Measurements from ENCODE around the gene BMPER.

Gene BMPER

DNA sequence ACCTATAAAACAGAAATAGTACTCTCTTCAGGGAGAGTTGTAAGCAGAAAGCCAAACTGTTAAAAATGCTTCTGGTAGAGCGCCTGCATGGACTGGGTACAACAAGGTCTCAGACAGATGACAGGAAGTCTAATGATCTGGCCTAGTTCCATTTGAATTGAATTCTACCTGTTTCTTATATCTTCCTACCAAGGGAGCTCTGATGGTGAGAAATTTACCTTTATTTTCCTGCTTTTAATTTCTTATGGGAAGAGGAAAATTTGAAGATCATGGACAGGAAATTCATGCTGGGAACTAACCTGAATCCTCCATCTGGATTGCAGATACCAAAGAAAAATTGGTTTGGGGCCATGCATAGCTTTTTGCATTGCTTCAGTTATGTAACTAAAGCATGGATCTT is 63.3 kb downstream of the BMPER start:
- peaks cover 17% of the 10 kb centered on the region for H3K4me1 ChIP-seq (ENCODE audit: control insufficient read depth, insufficient read depth, low read length, poor library complexity, severe bottlenecking)
- no peak overlapping the region for H3K27ac ChIP-seq (ENCODE audit: low read depth, low read length, severe bottlenecking)
- no peaks in the 10 kb centered on the region for H3K9me3 ChIP-seq (ENCODE audit: control insufficient read depth, low read length)
- H3K4me3 ChIP-seq (ENCODE audit: extremely low read depth, insufficient read depth, low read length, poor library complexity, severe bottlenecking): no peak overlapping the region
- WGBS, 2 experiments (ENCODE audit: insufficient coverage in 2 of 2): 100% methylated on average over 1 of the region's 1 CpG; no CpG with 5 or more reads in 1 of the 2 experiments
- peaks cover 66% of the 10 kb centered on the region for H3K36me3 ChIP-seq (ENCODE audit: control insufficient read depth, insufficient read depth, low read length)

DNA sequence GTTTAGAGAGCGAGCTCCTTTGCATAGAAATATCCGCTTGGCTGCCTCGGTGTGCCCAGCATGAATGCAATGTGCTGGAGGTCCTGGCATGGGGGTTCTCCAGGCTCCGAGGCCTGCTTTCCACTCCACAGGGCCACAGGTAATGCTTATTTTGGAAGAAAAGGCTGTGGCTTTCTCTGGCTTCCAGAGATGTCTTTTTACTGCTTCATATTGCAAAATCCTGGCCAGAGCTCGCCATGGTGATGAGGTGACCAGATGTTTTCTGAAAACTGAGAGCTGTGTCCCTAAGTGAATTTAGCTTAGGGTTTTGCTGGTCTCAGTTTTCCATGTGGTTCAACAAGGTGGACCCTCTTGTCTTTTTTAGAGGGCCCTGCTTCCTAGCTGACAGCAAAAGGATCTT is 65.2 kb downstream of the BMPER start:
- peaks cover 19% of the 10 kb centered on the region for H3K4me1 ChIP-seq (ENCODE audit: control insufficient read depth, insufficient read depth, low read length, poor library complexity, severe bottlenecking)
- 87 to 95% methylated on average over 3 to 5 of the region's 5 CpGs for WGBS, 2 experiments (ENCODE audit: insufficient coverage in 2 of 2)
- H3K36me3 ChIP-seq (ENCODE audit: control insufficient read depth, insufficient read depth, low read length): peaks cover 83% of the 10 kb centered on the region
- H3K27ac ChIP-seq (ENCODE audit: low read depth, low read length, severe bottlenecking): no peak overlapping the region
- H3K9me3 ChIP-seq (ENCODE audit: control insufficient read depth, low read length): no peaks in the 10 kb centered on the region
- no peak overlapping the region for H3K4me3 ChIP-seq (ENCODE audit: extremely low read depth, insufficient read depth, low read length, poor library complexity, severe bottlenecking)

DNA sequence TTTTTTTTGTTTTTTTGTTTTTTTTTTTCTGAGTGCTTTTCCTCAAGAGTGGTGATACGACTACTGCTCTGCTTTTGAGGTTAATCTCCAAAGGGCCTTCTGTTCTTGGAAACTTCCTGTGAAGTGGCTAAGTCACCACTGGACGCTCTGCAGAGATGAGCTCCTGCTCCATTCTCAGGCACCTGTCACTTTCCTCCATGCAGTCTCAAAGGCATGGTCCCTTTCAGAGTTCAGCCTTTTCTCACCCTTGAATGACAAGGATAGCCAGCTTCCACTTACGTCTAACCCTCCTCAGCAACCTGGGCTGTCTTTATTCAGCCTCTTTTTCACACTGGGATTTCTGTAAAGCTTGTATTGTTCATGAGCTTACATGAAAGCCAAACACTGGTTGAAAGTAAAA is 65.8 kb downstream of the BMPER start:
- 87 to 94% methylated on average over 2 to 3 of the region's 3 CpGs for WGBS, 2 experiments (ENCODE audit: insufficient coverage in 2 of 2)
- peaks cover 85% of the 10 kb centered on the region for H3K36me3 ChIP-seq (ENCODE audit: control insufficient read depth, insufficient read depth, low read length)
- H3K27ac ChIP-seq (ENCODE audit: low read depth, low read length, severe bottlenecking): no peak overlapping the region
- no peaks in the 10 kb centered on the region for H3K9me3 ChIP-seq (ENCODE audit: control insufficient read depth, low read length)
- H3K4me1 ChIP-seq (ENCODE audit: control insufficient read depth, insufficient read depth, low read length, poor library complexity, severe bottlenecking): peaks cover 19% of the 10 kb centered on the region
- no peak overlapping the region for H3K4me3 ChIP-seq (ENCODE audit: extremely low read depth, insufficient read depth, low read length, poor library complexity, severe bottlenecking)

DNA sequence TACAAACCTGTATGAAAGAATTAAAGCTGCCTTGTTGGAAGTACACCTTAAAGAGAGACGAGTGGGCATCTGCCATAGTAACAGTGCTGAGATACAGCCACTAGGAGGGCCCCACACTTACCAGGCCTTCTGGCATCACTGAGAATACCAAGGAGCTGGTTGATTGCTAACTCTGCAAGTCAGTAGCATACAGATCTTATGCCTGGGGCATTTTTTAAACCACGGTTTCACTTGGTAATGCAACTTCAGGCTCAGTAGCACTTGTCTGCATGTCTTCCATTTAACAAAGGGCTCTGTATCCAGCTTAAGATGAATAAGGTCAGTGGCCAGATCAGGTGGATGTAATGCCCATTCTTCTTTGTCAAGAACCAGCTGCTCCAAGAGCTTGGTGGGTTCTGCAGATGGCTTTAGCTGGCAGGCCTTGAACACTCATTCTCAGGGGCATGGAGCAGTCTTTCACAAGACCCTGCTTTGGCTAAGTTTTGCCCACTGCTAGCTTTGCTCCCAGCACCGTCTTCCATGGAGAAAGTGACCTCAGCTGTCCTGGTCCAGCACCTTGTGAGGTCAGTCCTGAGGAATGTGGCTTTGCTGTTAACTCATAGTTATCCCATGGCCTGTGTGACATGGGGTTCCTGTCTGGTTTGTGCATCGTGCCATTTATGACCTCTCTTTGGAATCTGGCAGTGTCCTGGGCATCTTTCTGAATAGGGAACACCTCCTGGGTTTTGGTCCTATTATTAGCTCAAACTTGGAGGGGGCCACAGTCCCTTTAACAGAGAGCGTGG is 68.1 kb downstream of the BMPER start:
- Histone ChIP-seq H3K9me3 (ENCODE audit: control insufficient read depth, low read length) (no peaks in the 10 kb centered on the region), H3K4me1 (ENCODE audit: control insufficient read depth, insufficient read depth, low read length, poor library complexity, severe bottlenecking) (peaks cover 20% of the 10 kb centered on the region), H3K27ac (ENCODE audit: low read depth, low read length, severe bottlenecking) (peak overlapping the region; percentile 8), H3K36me3 (ENCODE audit: control insufficient read depth, insufficient read depth, low read length) (peaks cover 88% of the 10 kb centered on the region), H3K4me3 (ENCODE audit: extremely low read depth, insufficient read depth, low read length, poor library complexity, severe bottlenecking) (no peak overlapping the region)
- WGBS, 2 experiments (ENCODE audit: insufficient coverage in 2 of 2): 67 to 76% methylated on average over 5 of the region's 5 CpGs

DNA sequence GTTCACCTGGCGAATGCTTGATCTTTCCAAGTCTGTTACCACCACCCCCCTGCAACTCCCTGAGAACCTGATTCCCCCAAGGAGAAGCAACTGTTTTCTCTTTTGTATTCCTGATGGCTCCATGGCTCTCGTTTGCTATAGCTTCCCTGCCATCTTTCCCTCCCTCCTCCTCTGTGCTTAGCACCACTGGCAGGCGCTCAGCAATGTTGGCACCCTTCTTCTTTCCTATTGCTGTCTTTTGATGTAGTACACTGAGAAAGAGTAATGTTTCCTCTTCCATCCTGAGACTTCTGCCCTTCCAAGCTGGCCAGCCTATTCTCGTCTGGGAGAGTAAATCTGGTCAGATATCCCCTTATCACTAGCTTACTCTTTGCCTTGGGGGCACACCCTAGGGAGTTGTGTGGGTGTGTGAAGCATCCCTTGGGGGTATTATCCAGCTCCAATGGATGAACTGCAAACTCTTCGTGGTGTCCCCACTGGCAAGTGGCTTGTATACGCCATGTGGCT is 74.0 kb downstream of the BMPER start:
- WGBS, 2 experiments (ENCODE audit: insufficient coverage in 2 of 2): 72 to 75% methylated on average over 2 to 4 of the region's 6 CpGs

DNA sequence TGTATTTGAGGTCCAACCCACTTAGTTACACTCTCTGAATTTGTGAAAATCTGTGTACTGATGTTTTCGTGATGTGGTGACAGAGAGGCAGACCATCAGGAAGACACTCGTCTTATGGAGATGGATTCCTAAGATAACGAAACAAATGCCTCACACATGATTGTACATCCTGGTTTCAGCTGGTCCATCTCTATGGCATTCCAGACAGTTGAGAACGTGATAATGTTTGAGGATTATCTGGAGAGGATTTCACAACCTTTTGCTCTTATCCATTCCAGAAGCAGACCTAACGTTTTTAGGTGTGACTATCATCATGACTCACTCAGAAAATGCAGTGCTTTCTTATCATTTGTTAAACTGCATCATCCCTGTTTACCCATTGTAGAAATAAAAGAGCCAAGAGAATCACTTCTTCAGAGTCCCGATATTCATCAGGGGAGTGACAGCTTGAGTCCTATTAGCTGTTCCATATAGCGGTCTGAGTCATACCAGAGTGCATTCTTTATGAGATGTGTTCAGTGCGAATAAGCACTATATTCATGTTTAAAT is 74.5 kb downstream of the BMPER start:
- Histone ChIP-seq H3K36me3 (ENCODE audit: control insufficient read depth, insufficient read depth, low read length) (peaks cover 33% of the 10 kb centered on the region), H3K4me1 (ENCODE audit: control insufficient read depth, insufficient read depth, low read length, poor library complexity, severe bottlenecking) (peaks cover 51% of the 10 kb centered on the region), H3K27ac (ENCODE audit: low read depth, low read length, severe bottlenecking) (peak overlapping the region; percentile 94), H3K4me3 (ENCODE audit: extremely low read depth, insufficient read depth, low read length, poor library complexity, severe bottlenecking) (no peak overlapping the region), H3K9me3 (ENCODE audit: control insufficient read depth, low read length) (no peaks in the 10 kb centered on the region)
- 33 to 68% methylated on average over 1 to 6 of the region's 8 CpGs for WGBS, 2 experiments (ENCODE audit: insufficient coverage in 2 of 2)

More for the DNA sequence above, 74.0 kb downstream of the BMPER start:
- no peaks in the 10 kb centered on the region for H3K9me3 ChIP-seq (ENCODE audit: control insufficient read depth, low read length)
- peak overlapping the region; percentile 94 for H3K27ac ChIP-seq (ENCODE audit: low read depth, low read length, severe bottlenecking)
- H3K4me1 ChIP-seq (ENCODE audit: control insufficient read depth, insufficient read depth, low read length, poor library complexity, severe bottlenecking): peaks cover 48% of the 10 kb centered on the region
- H3K36me3 ChIP-seq (ENCODE audit: control insufficient read depth, insufficient read depth, low read length): peaks cover 36% of the 10 kb centered on the region
- no peak overlapping the region for H3K4me3 ChIP-seq (ENCODE audit: extremely low read depth, insufficient read depth, low read length, poor library complexity, severe bottlenecking)

DNA sequence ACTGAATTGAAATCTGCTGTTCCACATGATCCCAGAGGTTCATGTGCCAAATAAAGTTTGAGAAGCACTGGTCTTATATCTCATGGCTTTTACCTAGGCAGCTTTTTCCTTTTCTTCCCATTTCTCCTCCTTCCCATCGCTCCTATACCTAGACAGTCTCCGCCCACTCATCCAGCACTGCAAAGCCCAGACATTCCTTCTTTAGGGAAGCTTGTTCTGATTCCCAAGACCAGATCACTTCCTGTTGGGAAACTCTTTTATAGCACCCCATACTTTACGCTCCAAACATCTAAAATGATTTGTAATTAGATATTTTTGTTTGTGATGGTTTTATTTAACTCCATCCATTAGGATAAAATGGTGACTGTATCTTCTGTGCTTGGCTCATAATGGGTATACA is 75.9 kb downstream of the BMPER start:
- peak overlapping the region; percentile 94 for H3K27ac ChIP-seq (ENCODE audit: low read depth, low read length, severe bottlenecking)
- no peaks in the 10 kb centered on the region for H3K9me3 ChIP-seq (ENCODE audit: control insufficient read depth, low read length)
- 78 to 88% methylated on average over 1 to 2 of the region's 3 CpGs for WGBS, 2 experiments (ENCODE audit: insufficient coverage in 2 of 2)

DNA sequence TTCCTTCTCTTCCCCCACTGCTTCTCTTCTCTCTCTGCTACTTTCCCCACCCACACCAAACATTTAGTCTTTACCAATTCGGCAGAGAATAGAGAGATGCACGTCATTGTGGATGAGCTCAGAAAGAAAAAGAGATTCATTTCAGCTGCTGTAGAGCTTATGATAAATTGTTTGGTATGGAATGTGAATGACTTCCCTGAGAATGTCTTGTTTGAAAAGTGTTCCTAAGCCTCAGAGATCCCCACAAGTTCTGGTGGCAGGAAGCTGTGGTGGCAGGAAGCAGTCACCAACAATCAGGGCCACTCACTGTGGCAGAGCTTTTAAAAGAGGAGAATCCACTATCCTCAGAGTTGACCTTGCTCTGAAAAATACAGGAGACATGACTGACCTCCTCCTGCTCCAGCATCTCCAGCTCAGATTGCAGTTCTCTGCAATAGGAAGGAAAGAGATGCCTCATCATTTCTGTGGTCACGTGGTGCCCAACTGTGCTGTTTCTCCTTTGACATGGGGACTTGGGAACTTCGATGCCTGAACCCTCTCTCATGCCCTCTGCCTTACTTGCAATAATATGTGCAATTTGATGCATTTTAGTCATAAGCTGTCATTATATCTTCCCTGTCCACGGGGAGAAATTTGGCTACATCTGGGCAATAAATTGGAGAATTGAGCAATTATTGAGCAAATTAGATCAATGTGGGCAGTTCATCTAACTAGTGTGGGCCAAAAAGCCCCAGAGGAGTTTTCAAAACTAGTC is 76.5 kb downstream of the BMPER start:
- Histone ChIP-seq H3K36me3 (ENCODE audit: control insufficient read depth, insufficient read depth, low read length) (peaks cover 15% of the 10 kb centered on the region), H3K4me3 (ENCODE audit: extremely low read depth, insufficient read depth, low read length, poor library complexity, severe bottlenecking) (no peak overlapping the region), H3K9me3 (ENCODE audit: control insufficient read depth, low read length) (no peaks in the 10 kb centered on the region), H3K27ac (ENCODE audit: low read depth, low read length, severe bottlenecking) (peak overlapping the region; percentile 54), H3K4me1 (ENCODE audit: control insufficient read depth, insufficient read depth, low read length, poor library complexity, severe bottlenecking) (peaks cover 64% of the 10 kb centered on the region)
- WGBS, 2 experiments (ENCODE audit: insufficient coverage in 2 of 2): 55 to 79% methylated on average over 2 to 3 of the region's 5 CpGs

More for the DNA sequence above, 75.9 kb downstream of the BMPER start:
- Histone ChIP-seq H3K4me1 (ENCODE audit: control insufficient read depth, insufficient read depth, low read length, poor library complexity, severe bottlenecking) (peaks cover 58% of the 10 kb centered on the region), H3K36me3 (ENCODE audit: control insufficient read depth, insufficient read depth, low read length) (peaks cover 21% of the 10 kb centered on the region), H3K4me3 (ENCODE audit: extremely low read depth, insufficient read depth, low read length, poor library complexity, severe bottlenecking) (no peak overlapping the region)

DNA sequence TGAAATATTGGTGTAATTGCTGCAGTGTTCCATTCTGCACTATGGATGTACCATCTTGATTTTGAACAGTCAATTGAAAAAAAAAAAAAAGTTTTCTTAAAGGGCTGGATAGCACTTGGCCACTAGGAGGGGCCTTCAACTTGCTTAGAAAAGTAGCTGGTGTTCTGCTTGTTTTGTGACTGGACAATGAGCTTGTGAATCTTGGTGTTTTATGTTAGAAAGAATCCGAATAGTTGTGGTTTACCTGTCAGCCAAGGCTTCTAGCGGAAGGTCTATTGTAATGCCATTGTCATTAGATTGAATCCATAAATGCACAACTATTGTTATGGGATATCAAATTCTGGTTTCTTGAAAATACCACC is 77.1 kb downstream of the BMPER start:
- H3K4me1 ChIP-seq (ENCODE audit: control insufficient read depth, insufficient read depth, low read length, poor library complexity, severe bottlenecking): peaks cover 65% of the 10 kb centered on the region
- WGBS, 2 experiments (ENCODE audit: insufficient coverage in 2 of 2): 42% methylated on average over 2 of the region's 2 CpGs; no CpG with 5 or more reads in 1 of the 2 experiments
- peaks cover 10% of the 10 kb centered on the region for H3K36me3 ChIP-seq (ENCODE audit: control insufficient read depth, insufficient read depth, low read length)
- no peak overlapping the region for H3K4me3 ChIP-seq (ENCODE audit: extremely low read depth, insufficient read depth, low read length, poor library complexity, severe bottlenecking)
- H3K27ac ChIP-seq (ENCODE audit: low read depth, low read length, severe bottlenecking): no peak overlapping the region
- no peaks in the 10 kb centered on the region for H3K9me3 ChIP-seq (ENCODE audit: control insufficient read depth, low read length)

DNA sequence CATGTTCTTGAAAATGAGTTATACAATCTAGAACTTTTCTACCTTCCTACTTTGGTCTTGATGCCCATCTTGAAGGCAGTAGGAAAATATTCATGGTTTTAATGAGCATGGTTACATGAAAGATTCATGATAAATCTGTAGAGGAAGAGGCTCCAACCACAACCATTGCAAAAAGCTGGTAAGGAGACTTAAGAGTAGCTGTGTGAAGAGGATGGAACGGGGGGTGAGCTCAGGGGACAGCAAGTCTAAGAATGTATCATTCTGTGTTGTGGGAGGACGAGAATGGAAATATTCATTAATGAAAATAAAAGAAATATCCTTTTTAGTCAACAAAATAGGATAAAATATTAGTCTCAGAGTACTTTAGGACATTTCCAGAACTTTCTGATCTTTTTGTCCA is 81.1 kb downstream of the BMPER start:
- no CpG with 5 or more reads among the region's 2 CpGs for WGBS, 2 experiments (ENCODE audit: insufficient coverage in 2 of 2)
- Histone ChIP-seq H3K4me3 (ENCODE audit: extremely low read depth, insufficient read depth, low read length, poor library complexity, severe bottlenecking) (no peak overlapping the region), H3K4me1 (ENCODE audit: control insufficient read depth, insufficient read depth, low read length, poor library complexity, severe bottlenecking) (peaks cover 34% of the 10 kb centered on the region), H3K9me3 (ENCODE audit: control insufficient read depth, low read length) (no peaks in the 10 kb centered on the region), H3K27ac (ENCODE audit: low read depth, low read length, severe bottlenecking) (peak overlapping the region; percentile 84), H3K36me3 (ENCODE audit: control insufficient read depth, insufficient read depth, low read length) (peaks cover 4% of the 10 kb centered on the region)
